NCI-H2029 treated with DMSO at 0.1 percent for 48 hours (cell line): ENCODE measurements around the gene PNPLA7.
"Not testable (repeated sequence)": the region's sequence is repeated elsewhere in the genome, so short reads cannot be mapped to it uniquely, and the experiment has no call there.

Experiments
- DNase-seq: peaks from one replicate; lab custom pipeline; 2025; lab: John Stamatoyannopoulos, UW

PNPLA7 gene

DNA sequence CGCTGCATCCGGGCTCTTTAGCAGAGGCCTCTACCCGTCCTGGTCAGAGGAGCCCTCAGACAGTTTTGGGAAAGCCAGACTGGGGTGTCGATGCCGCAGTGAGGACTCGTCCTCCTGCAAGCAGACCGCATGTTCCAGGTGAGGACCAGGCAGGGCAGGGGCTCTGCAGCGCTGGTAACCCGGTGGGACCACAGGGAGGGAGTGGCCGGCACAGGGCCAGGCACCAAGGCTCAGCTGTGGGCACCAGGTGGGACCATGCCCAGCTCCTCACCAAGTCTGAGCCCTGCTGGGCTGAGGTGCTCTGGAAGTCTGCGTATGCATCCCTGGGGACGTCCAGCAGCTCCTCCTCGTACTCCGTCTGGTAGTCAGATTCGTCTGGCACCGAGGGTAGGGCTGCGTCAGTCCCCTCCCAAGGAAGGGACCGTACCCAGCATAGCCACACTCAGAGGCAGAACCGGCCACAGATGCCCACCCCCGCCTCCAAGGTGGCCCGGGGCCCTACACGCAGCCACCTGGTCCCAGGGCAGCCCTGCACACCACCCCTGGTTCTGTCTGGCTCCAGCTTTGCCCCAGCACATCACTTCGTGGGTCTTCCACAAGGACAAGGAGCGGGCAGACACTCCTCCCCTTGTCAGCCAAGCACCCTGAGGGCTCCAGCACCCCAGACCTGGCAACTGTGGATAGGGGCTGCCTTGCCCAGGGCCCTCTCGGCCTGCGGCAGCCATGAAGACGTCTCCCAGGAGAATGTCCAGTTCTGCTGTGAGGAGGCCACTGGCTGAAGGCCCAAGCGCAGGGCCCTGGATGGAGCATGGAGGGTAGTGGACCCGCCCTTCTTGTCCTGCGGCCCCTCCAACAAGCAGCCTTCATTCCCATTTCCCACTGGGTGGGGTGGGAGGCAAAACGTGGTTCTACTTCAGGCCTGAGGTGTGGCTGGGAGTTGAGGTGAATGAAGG is 89.6 kb downstream of the PNPLA7 start:
- no peak for DNase-seq

DNA sequence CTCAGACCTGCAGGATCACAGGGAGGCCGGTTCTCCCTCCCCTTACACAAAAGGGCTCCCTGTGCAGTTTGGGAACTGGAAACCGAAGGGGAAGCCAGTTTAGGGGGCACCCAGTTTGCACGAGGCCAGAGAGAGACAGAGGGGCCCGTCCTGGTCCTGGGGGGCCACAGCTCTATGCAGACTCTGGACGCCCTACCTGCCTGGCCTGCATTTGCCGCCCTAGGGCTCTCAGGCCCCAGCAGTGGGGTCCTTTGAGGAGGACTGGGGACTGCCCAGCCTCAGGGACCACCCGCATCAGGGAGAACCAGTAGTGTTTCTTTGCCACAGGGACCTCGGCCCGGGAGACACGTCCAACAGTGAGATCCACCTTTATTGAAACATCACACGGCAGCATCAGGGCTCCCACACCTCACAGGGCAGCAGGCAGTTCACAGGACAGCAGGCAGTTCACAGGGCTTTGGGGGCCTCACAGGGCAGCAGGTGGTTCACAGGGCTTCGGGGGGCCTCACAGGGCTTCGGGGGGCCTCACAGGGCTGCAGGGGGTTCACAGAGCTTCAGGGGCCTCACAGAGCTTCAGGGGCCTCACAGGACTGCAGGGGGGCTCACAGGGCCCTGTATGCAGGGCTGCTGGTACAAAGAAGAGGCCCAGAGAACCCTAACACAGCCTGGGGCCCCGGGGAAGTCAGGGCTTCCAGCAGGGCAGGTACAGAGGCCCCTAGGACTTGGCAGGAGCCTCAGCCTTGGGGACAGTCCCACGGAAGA is 90.4 kb downstream of the PNPLA7 start:
- no peak for DNase-seq

GRCh38 chr9:137459152-137459600 is 91.0 kb downstream of the PNPLA7 start, which contains the start of gene NSMF:
TSS of gene NSMF (minus strand) at chr9:137459334. CDS start at chr9:137459102, 232 bp downstream.
- DNase-seq = peak; percentile 52

DNA sequence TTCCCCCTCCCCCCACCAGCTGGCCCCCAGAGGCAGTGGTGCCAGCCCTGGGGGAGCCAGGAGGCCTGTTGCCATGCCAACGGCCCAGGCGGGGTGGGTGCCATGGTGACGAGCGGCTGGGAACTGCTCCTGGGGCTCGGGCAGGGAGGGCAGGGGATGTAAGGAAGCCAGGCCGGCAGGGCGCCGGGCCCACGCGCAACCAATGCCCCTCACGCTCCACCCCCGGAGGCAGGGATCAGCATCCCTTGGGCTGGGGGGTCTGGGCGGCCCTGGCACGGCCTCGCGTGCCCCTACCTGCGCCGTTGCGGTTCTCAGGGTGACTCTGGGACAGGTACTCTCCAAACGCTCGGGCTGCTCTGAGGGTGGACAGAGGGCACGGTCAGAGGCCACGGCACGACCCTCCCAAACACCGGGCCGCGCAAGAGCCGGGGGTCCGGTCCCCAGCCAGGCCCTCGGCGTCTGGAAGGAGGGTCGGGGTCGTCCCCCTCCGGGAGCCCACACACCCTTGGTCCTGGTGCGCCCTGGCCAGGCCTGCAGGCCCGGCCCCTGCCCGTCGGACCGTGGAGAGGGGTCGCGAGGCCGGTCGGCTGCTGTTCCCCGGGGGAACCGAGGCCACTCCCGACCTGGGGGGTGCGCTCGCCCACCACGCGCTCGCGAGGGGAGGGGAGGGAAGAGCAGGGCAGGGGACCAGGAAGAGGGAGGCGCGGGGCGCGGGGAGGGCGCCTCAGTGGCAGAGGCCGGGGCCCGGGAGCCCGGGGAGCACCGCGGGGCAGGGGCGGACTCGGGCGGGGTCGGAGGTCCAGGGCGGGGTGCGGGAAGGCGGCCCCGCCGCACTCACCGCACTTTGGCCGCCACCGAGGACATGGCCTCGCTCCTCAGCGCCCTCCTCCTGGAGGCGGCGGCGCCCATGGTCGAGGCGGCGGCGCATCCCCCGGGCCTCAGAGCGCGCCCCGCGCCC is 91.7 kb downstream of the PNPLA7 start:
- no peak for DNase-seq

- DNase-seq = no peak
Observed at GRCh38 chr9:137457406-137458193, 92.6 kb downstream of the PNPLA7 start.

GRCh38 chr9:137456864-137457405 is 93.3 kb downstream of the PNPLA7 start:
- DNase-seq = no peak

DNA sequence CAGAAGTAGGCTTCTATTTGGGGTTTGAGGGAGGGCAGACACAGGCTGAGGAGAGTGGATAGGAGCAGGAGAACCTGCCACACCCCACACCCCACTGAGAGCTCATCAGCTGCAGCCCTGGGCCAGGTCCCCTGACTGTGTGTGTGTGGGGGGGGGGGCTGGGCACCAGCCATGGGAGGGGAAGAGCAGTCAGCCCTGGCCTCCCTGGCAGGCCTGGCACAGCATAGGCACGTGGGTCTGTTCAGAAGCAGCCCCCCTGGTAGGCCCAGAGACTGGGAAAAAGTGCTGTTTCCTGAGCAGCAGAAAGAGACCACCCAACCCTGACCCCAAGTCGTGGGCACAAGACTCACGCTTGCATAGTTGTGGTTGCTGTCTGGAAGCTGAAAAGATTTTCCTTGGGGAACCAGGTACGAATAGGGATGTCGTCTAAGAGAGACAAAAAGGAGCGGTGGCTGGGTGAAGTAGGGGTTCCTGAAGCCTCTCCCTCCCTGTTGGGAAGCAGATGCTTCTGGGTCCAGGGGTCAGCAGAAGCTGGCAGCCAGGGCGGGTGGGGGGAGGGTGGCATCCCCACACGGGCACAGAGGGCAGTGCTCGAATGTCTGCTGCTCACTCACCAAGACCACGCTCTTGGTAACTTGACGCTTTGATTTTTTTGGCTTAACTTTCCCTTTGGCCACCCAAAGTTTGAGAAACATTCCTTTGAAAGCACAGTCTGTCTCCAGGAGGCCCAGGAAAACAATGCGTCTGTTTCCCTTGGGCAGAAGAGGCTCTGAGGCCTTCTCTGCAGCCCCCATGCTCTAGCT is 93.9 kb downstream of the PNPLA7 start:
- no peak for DNase-seq

DNA sequence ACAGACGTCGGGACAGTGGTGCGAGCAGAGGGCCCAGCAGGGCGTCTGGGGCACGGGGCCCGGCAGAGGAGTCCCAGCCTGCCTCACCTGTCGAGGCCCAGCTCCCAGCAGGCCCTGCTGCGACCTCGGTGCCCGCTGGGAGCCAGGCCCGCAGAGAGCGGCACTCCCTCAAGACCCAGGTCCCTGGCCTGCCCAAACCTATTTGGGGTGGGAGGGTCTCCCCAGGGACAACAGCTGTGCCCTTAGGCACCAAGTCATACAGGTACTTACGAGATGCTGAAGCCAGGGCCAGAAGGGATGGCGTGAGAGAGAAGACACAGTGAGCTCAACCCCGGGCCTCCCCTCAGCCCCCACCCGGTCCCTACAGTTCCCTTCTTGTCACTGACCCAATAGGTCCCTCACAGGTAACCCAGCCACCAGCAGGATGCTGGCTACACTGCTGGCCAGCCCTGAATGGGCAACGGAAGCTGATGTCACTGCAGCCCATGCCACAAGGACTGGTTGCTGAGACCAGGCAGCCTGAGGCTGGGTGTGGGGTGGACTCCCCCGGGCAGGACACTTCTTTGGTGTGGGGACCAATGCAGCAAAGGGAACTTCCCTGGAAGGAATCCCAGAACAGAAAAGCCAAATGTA is 94.7 kb downstream of the PNPLA7 start:
- DNase-seq = no peak

GRCh38 chr9:137454597-137455358 is 95.4 kb downstream of the PNPLA7 start:
- no peak for DNase-seq

DNA sequence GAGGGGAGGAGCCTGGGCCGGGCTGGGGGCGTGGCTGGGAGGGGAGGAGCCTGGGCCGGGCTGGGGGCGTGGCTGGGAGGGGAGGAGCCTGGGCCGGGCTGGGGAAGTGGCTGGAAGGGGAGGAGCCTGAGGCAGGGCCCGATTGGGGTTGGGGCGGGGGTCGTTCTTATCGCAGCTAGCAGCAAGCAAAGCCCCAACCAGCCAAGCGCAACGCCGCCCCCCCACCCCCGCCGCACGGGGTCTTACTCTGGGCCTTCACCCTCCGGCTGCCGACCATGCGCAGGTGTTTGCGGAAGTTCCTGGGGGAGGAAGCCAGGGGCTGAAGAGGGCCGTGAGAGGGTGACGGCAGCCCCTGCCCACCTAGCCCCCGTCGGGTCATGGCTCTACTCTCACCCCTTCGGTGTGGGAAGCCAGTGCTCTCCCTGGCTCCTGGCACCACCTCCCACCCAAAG is 96.0 kb downstream of the PNPLA7 start:
- no peak for DNase-seq

GRCh38 chr9:137453643-137454081 is 96.5 kb downstream of the PNPLA7 start:
- DNase-seq = peak; percentile 11

DNA sequence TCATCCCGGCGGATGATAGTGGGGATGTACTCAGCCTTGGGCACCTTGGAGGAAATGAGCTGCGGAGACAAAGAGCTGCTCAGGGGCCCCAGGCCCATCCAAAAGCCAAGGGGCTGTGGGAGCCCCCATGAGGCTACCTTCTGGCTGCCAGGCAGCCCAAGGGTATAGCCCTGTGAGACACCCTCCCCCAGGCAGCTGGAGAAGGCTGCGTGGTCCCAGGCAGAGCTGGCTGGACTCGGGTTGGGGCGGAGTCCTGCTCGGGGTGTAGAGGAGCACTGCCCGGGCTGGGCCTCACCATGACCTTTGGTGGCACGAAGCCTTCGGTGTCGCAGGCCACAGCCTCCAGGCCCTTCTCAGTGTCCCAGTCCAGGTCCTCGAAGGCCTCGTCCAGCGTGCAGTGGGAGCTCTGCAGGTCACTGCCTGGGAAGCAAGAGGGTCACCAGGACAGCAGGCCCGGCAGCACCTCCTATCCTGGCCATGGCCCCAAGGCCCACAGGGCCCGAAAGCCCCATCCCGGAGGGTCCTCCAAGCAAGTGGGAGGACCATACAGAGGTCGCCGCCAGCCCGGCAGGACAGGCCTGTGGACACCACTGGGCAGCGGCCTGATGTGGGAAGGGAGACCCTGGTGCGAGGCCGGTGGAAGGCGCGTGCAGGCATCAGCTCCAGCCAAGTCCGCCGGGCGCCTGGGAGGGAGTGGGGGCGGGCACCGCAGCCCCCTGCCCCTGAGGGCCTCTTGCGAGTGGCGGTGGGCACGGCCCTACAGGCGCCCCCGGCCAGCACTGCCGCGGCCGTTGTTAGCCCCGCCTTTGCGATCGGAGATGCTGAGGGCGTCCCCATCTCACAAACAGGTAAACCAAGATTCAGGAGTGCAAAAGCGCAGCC is 97.2 kb downstream of the PNPLA7 start:
- DNase-seq = no peak

GRCh38 chr9:137452006-137452760 is 98.0 kb downstream of the PNPLA7 start:
- no peak for DNase-seq

GRCh38 chr9:137451264-137452005 is 98.8 kb downstream of the PNPLA7 start:
- not testable (repeated sequence) for DNase-seq

DNA sequence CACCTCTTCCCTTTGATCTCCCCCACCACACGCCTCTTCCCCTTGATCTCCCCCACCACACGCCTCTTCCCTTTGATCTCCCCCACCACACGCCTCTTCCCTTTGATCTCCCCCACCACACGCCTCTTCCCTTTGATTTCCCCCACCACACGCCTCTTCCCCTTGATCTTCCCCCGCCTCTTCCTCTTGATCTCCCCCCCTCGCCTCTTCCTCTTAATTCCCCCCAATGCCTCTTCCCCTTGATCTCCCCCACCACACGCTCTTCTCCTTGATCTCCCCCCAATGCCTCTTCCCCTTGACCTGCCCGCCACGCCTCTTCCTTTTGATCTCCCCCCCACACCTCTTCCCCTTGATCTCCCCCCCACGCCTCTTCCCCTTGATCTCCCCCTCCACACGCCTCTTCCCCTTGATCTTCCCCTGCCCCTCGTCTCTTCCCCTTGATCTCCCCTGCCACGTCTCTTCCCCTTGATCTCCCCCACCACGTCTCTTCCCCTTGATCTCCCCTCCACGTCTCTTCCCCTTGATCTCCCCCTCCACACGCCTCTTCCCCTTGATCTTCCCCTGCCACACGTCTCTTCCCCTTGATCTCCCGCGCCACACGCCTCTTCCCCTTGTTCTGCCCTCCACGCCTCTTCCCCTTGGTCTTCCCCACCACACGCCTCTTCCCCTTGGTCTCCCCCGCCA is 99.5 kb downstream of the PNPLA7 start:
- DNase-seq = not testable (repeated sequence)
